ENCODE results near the gene TSPAN18. TPM values are rescaled to one million over a fixed set of nuclear protein-coding genes. Genes with fewer than 3 reads are reported as not detected.

Gene TSPAN18
- total RNA-seq, 4 donors from 2014 or later = 2.1 to 9.1 (median 2.5) TPM

- DNase-seq (no peak), ATAC-seq (no peak)
- TF ChIP-seq CTCF (IDR thresholded peaks at IDR 0.05 in 4 of 5, conservative IDR thresholded peaks at IDR 0.05 in 1 of 5) = no peak
- no peak for TF ChIP-seq POLR2A (IDR thresholded peaks at IDR 0.05)
- Histone ChIP-seq H3K36me3 (no peaks in the 10 kb centered on the region), H3K27ac (peak overlapping the region in 1 of 4 donors; percentile 6), H3K27me3 (no peaks in the 10 kb centered on the region), H3K9me3 (no peaks in the 10 kb centered on the region), H3K4me3 (no peak overlapping the region), H3K4me1 (peaks cover 0 to 6% of the 10 kb centered on the region in 2 donors)
- in situ Hi-C loops (cut with MboI; ENCODE audit: low sequenced_read_pairs in 4 of 4) = no loop called here
- intact Hi-C loops (cut with DNase I; ENCODE audit: low total_unique reads) = no loop called here
Measured at GRCh38 chr11:44784436-44784760, 57.6 kb downstream of the TSPAN18 start.

- in situ Hi-C loops (cut with MboI; ENCODE audit: low sequenced_read_pairs in 4 of 4) (no loop called here), intact Hi-C loops (cut with DNase I; ENCODE audit: low total_unique reads) (no loop called here)
- no peak overlapping the region for H3K27ac ChIP-seq
- H3K9me3 ChIP-seq = no peaks in the 10 kb centered on the region
- TF ChIP-seq POLR2A (IDR thresholded peaks at IDR 0.05) (no peak), CTCF (IDR thresholded peaks at IDR 0.05 in 4 of 5, conservative IDR thresholded peaks at IDR 0.05 in 1 of 5) (no peak)
- H3K36me3 ChIP-seq = no peaks in the 10 kb centered on the region
- H3K4me3 ChIP-seq = no peak overlapping the region
- H3K27me3 ChIP-seq = no peaks in the 10 kb centered on the region
- peaks cover 0 to 6% of the 10 kb centered on the region in 2 donors for H3K4me1 ChIP-seq
- DNase-seq (no peak), ATAC-seq (no peak)
Measured at GRCh38 chr11:44784851-44785250, 58.1 kb downstream of the TSPAN18 start.

GRCh38 chr11:44785856-44786607 is 59.3 kb downstream of the TSPAN18 start:
- TF ChIP-seq POLR2A (IDR thresholded peaks at IDR 0.05) (no peak), CTCF (IDR thresholded peaks at IDR 0.05 in 4 of 5, conservative IDR thresholded peaks at IDR 0.05 in 1 of 5) (no peak)
- ATAC-seq = no peak
- Histone ChIP-seq H3K27ac (no peak overlapping the region), H3K27me3 (no peaks in the 10 kb centered on the region), H3K4me3 (no peak overlapping the region), H3K36me3 (no peaks in the 10 kb centered on the region), H3K4me1 (peaks cover 0 to 6% of the 10 kb centered on the region in 2 donors), H3K9me3 (no peaks in the 10 kb centered on the region)
- in situ Hi-C loops (cut with MboI; ENCODE audit: low sequenced_read_pairs in 4 of 4) = no loop called here
- intact Hi-C loops (cut with DNase I; ENCODE audit: low total_unique reads) = no loop called here
- no peak for DNase-seq

GRCh38 chr11:44787070-44787469 is 60.3 kb downstream of the TSPAN18 start:
- intact Hi-C loops (cut with DNase I; ENCODE audit: low total_unique reads) = no loop called here
- H3K27me3 ChIP-seq = no peaks in the 10 kb centered on the region
- no peak overlapping the region for H3K27ac ChIP-seq
- H3K4me1 ChIP-seq = peaks cover 0 to 6% of the 10 kb centered on the region in 2 donors
- no peaks in the 10 kb centered on the region for H3K9me3 ChIP-seq
- DNase-seq (no peak), ATAC-seq (no peak)
- H3K4me3 ChIP-seq = no peak overlapping the region
- in situ Hi-C loops (cut with MboI; ENCODE audit: low sequenced_read_pairs in 4 of 4) = no loop called here
- TF ChIP-seq CTCF (IDR thresholded peaks at IDR 0.05 in 4 of 5, conservative IDR thresholded peaks at IDR 0.05 in 1 of 5) = no peak
- no peak for TF ChIP-seq POLR2A (IDR thresholded peaks at IDR 0.05)
- no peaks in the 10 kb centered on the region for H3K36me3 ChIP-seq

- Histone ChIP-seq H3K27me3 (no peaks in the 10 kb centered on the region), H3K9me3 (no peaks in the 10 kb centered on the region), H3K4me3 (no peak overlapping the region), H3K27ac (no peak overlapping the region), H3K36me3 (no peaks in the 10 kb centered on the region), H3K4me1 (peaks cover 0 to 6% of the 10 kb centered on the region in 2 donors)
- in situ Hi-C loops (cut with MboI; ENCODE audit: low sequenced_read_pairs in 4 of 4) = no loop called here
- DNase-seq (no peak), ATAC-seq (no peak)
- intact Hi-C loops (cut with DNase I; ENCODE audit: low total_unique reads) = no loop called here
- no peak for TF ChIP-seq POLR2A (IDR thresholded peaks at IDR 0.05)
- no peak for TF ChIP-seq CTCF (IDR thresholded peaks at IDR 0.05 in 4 of 5, conservative IDR thresholded peaks at IDR 0.05 in 1 of 5)
Measured at GRCh38 chr11:44787981-44788380, 61.2 kb downstream of the TSPAN18 start.

Data from gastrocnemius medialis (tissue), 4 donors.